ENCODE data around the gene CRYL1.

DNA sequence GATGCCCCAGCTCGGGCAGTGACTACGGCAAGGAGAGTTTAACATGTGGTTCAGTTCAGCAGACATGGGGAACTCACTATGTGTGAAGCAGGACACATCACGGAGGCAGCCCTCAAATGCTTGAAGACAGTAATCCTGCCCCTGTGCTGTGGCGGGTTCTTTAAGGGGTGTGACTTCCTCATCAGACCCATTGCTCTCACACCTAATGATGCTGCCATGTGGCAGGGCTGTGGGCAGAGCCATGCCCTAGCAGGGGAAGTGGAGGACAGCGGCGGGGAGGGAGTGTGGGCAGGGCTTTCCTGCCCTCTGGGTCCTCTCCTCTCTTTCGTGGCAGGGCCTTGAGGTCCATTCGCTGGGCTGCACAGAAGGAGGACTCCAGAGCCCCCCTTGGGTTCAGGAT, 162.5 kb downstream of the CRYL1 start:
- TF ChIP-seq, protein P1, sequence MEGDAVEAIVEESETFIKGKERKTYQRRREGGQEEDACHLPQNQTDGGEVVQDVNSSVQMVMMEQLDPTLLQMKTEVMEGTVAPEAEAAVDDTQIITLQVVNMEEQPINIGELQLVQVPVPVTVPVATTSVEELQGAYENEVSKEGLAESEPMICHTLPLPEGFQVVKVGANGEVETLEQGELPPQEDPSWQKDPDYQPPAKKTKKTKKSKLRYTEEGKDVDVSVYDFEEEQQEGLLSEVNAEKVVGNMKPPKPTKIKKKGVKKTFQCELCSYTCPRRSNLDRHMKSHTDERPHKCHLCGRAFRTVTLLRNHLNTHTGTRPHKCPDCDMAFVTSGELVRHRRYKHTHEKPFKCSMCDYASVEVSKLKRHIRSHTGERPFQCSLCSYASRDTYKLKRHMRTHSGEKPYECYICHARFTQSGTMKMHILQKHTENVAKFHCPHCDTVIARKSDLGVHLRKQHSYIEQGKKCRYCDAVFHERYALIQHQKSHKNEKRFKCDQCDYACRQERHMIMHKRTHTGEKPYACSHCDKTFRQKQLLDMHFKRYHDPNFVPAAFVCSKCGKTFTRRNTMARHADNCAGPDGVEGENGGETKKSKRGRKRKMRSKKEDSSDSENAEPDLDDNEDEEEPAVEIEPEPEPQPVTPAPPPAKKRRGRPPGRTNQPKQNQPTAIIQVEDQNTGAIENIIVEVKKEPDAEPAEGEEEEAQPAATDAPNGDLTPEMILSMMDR (IDR thresholded peaks at IDR 0.05; ENCODE audit: insufficient read depth, low read length): no peak
- TF ChIP-seq, protein P2, sequence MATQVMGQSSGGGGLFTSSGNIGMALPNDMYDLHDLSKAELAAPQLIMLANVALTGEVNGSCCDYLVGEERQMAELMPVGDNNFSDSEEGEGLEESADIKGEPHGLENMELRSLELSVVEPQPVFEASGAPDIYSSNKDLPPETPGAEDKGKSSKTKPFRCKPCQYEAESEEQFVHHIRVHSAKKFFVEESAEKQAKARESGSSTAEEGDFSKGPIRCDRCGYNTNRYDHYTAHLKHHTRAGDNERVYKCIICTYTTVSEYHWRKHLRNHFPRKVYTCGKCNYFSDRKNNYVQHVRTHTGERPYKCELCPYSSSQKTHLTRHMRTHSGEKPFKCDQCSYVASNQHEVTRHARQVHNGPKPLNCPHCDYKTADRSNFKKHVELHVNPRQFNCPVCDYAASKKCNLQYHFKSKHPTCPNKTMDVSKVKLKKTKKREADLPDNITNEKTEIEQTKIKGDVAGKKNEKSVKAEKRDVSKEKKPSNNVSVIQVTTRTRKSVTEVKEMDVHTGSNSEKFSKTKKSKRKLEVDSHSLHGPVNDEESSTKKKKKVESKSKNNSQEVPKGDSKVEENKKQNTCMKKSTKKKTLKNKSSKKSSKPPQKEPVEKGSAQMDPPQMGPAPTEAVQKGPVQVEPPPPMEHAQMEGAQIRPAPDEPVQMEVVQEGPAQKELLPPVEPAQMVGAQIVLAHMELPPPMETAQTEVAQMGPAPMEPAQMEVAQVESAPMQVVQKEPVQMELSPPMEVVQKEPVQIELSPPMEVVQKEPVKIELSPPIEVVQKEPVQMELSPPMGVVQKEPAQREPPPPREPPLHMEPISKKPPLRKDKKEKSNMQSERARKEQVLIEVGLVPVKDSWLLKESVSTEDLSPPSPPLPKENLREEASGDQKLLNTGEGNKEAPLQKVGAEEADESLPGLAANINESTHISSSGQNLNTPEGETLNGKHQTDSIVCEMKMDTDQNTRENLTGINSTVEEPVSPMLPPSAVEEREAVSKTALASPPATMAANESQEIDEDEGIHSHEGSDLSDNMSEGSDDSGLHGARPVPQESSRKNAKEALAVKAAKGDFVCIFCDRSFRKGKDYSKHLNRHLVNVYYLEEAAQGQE (IDR thresholded peaks at IDR 0.05; ENCODE audit: insufficient replicate concordance, low read depth): no peak
- TF ChIP-seq POLR2AphosphoS5 (IDR thresholded peaks at IDR 0.05; ENCODE audit: low read depth) (no peak), SPI1 (IDR thresholded peaks at IDR 0.05; ENCODE audit: borderline replicate concordance, low read depth) (no peak)
